HepG2 (cell line): Measurements from ENCODE around the gene CFAP69. TPM values are rescaled to one million over a fixed set of nuclear protein-coding genes. Genes with fewer than 3 reads are reported as not detected.

Source experiments
- DMAP1 ChIP-seq: IDR thresholded peaks from 2 replicates; pipeline ENCODE4 v1.6.1; 2016
- ESRRA ChIP-seq: sonication (generic); formaldehyde crosslinking; IDR thresholded peaks from 2 replicates; pipeline ENCODE4 v1.5.1; 2020; ENCODE audit warnings: mild to moderate bottlenecking, low read depth, missing genetic modification reagents
- EZH2 ChIP-seq: conservative IDR thresholded peaks from 2 replicates; pipeline ENCODE4 v1.6.1; 2012; ENCODE audit warnings: mild to moderate bottlenecking, low read depth, low read length, moderate library complexity
- HDAC1 ChIP-seq: sonication (generic); formaldehyde crosslinking; IDR thresholded peaks from 2 replicates; pipeline ENCODE4 v1.5.1; 2020; ENCODE audit warnings: mild to moderate bottlenecking, missing genetic modification reagents
- HNF4G ChIP-seq, 2 experiments: sonication (generic) in 1 of 2; formaldehyde crosslinking in 1 of 2; IDR thresholded peaks; 2 replicates each; pipeline versions ENCODE4 v1.4.0 to v1.6.1; 2011 to 2020; ENCODE audit warnings: borderline replicate concordance in 2 of 2, low read depth in 2 of 2, mild to moderate bottlenecking in 2 of 2, low read length in 1 of 2, missing genetic modification reagents in 1 of 2, moderate library complexity in 1 of 2
- KLF11 ChIP-seq: IDR thresholded peaks from 2 replicates; pipeline ENCODE4 v1.6.1; 2016; ENCODE audit warnings: missing compliant biosample characterization
- NKX3-1 ChIP-seq: sonication (generic); formaldehyde crosslinking; IDR thresholded peaks from 2 replicates; pipeline ENCODE4 v1.5.0; 2020; ENCODE audit warnings: missing genetic modification reagents
- SNAPC2 ChIP-seq: sonication (generic); formaldehyde crosslinking; IDR thresholded peaks from 2 replicates; pipeline ENCODE4 v1.8.1; 2022; ENCODE audit warnings: mild to moderate bottlenecking, missing genetic modification reagents
- TBP ChIP-seq: sonication (generic); formaldehyde crosslinking; IDR thresholded peaks from 2 replicates; pipeline ENCODE4 v1.5.0; 2020; ENCODE audit warnings: missing genetic modification reagents
- TCF7 ChIP-seq: sonication (generic); IDR thresholded peaks from 2 replicates; pipeline ENCODE4 v1.6.1; 2016; ENCODE audit warnings: antibody characterized with exemption, low read depth
- ZBTB7A ChIP-seq: sonication (generic); formaldehyde crosslinking; IDR thresholded peaks from 2 replicates; pipeline ENCODE4 v1.8.0; 2022; ENCODE audit warnings: mild to moderate bottlenecking, missing genetic modification reagents
- ZNF510 ChIP-seq: sonication (generic); formaldehyde crosslinking; IDR thresholded peaks from 2 replicates; pipeline ENCODE4 v1.4.0; 2020; ENCODE audit warnings: low read depth, mild to moderate bottlenecking, missing genetic modification reagents
- ZNF549 ChIP-seq: sonication (generic); formaldehyde crosslinking; IDR thresholded peaks from 2 replicates; pipeline ENCODE4 v1.5.0; 2020; ENCODE audit warnings: missing genetic modification reagents
- polyA plus RNA-seq, 8 experiments: library from polyadenylated mRNA; depleted of rRNA in 3 of 8; stranded (reverse) in 7 of 8; unstranded in 1 of 8; fragments of >200 nt; fragmentation: Illumina TruSeq in 4 of 8; extraction: Trizol in 4 of 8; gene quantifications; 2 replicates each; pipeline versions ENCODE4 v1.2.1 to v1.2.3, GENCODE V29; 2011 to 2016; ENCODE audit warnings: low read depth in 4 of 8, missing spikeins in 1 of 8, mixed read lengths in 1 of 8; ENCODE audit not compliant: insufficient read depth in 1 of 8
- total RNA-seq, 5 experiments: library from RNA; depleted of rRNA; stranded (reverse); fragments of >200 nt; fragmentation: Illumina TruSeq; extraction: Trizol; gene quantifications; 2 replicates each; pipeline ENCODE4 v1.2.3, GENCODE V29; 2016; ENCODE audit warnings: low read depth in 1 of 5
- TF ChIP-seq, protein P1 (sequence below): IDR thresholded peaks from 2 replicates; pipeline ENCODE4 v1.6.1; 2012; ENCODE audit warnings: inconsistent platforms
- TF ChIP-seq, protein P2 (sequence below): sonication (generic); formaldehyde crosslinking; IDR thresholded peaks from 2 replicates; pipeline ENCODE4 v1.5.0; 2020; ENCODE audit warnings: mild to moderate bottlenecking, missing genetic modification reagents, borderline replicate concordance
- TF ChIP-seq, protein P3 (sequence below): sonication (generic); formaldehyde crosslinking; IDR thresholded peaks from 2 replicates; pipeline ENCODE4 v1.5.0; 2020; ENCODE audit warnings: mild to moderate bottlenecking, missing genetic modification reagents
- TF ChIP-seq, protein P4 (sequence below): sonication (generic); formaldehyde crosslinking; IDR thresholded peaks from 2 replicates; pipeline ENCODE4 v1.4.0; 2020; ENCODE audit warnings: missing genetic modification reagents
- TF ChIP-seq, protein P5 (sequence below): IDR thresholded peaks from 2 replicates; pipeline ENCODE4 v1.6.1; 2018; ENCODE audit warnings: missing genetic modification reagents

Gene CFAP69
- total and polyA plus RNA-seq, 2 of the 13 experiments (the other 11 are each of a cell fraction or from before 2014, with no cell fraction given) = 2.2 to 4.0 TPM

- TF ChIP-seq, protein P1, sequence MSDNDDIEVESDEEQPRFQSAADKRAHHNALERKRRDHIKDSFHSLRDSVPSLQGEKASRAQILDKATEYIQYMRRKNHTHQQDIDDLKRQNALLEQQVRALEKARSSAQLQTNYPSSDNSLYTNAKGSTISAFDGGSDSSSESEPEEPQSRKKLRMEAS = peak; percentile 91
- TF ChIP-seq ESRRA (CRISPR knock-in tag) = peak; percentile 60; the same call in 1 of the 2 replicates
- no peak for TF ChIP-seq HNF4G (IDR thresholded peaks at IDR 0.05; ENCODE audit: borderline replicate concordance, low read depth, low read length)
- peak; percentile 76; the same call in 1 of the 2 replicates for TF ChIP-seq HNF4G (CRISPR knock-in tag; IDR thresholded peaks at IDR 0.05; ENCODE audit: borderline replicate concordance, low read depth)
- TF ChIP-seq, protein P2, sequence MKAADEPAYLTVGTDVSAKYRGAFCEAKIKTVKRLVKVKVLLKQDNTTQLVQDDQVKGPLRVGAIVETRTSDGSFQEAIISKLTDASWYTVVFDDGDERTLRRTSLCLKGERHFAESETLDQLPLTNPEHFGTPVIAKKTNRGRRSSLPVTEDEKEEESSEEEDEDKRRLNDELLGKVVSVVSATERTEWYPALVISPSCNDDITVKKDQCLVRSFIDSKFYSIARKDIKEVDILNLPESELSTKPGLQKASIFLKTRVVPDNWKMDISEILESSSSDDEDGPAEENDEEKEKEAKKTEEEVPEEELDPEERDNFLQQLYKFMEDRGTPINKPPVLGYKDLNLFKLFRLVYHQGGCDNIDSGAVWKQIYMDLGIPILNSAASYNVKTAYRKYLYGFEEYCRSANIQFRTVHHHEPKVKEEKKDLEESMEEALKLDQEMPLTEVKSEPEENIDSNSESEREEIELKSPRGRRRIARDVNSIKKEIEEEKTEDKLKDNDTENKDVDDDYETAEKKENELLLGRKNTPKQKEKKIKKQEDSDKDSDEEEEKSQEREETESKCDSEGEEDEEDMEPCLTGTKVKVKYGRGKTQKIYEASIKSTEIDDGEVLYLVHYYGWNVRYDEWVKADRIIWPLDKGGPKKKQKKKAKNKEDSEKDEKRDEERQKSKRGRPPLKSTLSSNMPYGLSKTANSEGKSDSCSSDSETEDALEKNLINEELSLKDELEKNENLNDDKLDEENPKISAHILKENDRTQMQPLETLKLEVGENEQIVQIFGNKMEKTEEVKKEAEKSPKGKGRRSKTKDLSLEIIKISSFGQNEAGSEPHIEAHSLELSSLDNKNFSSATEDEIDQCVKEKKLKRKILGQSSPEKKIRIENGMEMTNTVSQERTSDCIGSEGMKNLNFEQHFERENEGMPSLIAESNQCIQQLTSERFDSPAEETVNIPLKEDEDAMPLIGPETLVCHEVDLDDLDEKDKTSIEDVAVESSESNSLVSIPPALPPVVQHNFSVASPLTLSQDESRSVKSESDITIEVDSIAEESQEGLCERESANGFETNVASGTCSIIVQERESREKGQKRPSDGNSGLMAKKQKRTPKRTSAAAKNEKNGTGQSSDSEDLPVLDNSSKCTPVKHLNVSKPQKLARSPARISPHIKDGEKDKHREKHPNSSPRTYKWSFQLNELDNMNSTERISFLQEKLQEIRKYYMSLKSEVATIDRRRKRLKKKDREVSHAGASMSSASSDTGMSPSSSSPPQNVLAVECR (CRISPR knock-in tag) = peak; percentile 99
- TF ChIP-seq ZNF549 (CRISPR knock-in tag) = no peak
- no peak for TF ChIP-seq TBP (CRISPR knock-in tag)
- TF ChIP-seq HDAC1 = peak; percentile 96
- no peak for TF ChIP-seq EZH2
- TF ChIP-seq, protein P3, sequence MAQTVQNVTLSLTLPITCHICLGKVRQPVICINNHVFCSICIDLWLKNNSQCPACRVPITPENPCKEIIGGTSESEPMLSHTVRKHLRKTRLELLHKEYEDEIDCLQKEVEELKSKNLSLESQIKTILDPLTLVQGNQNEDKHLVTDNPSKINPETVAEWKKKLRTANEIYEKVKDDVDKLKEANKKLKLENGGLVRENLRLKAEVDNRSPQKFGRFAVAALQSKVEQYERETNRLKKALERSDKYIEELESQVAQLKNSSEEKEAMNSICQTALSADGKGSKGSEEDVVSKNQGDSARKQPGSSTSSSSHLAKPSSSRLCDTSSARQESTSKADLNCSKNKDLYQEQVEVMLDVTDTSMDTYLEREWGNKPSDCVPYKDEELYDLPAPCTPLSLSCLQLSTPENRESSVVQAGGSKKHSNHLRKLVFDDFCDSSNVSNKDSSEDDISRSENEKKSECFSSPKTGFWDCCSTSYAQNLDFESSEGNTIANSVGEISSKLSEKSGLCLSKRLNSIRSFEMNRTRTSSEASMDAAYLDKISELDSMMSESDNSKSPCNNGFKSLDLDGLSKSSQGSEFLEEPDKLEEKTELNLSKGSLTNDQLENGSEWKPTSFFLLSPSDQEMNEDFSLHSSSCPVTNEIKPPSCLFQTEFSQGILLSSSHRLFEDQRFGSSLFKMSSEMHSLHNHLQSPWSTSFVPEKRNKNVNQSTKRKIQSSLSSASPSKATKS (CRISPR knock-in tag) = no peak
- peak; percentile 65; the same call in 1 of the 2 replicates for TF ChIP-seq ZNF510
- no peak for TF ChIP-seq TCF7
- no peak for TF ChIP-seq KLF11 (CRISPR knock-in tag)
- TF ChIP-seq NKX3-1 (CRISPR knock-in tag) = no peak
- TF ChIP-seq, protein P4, sequence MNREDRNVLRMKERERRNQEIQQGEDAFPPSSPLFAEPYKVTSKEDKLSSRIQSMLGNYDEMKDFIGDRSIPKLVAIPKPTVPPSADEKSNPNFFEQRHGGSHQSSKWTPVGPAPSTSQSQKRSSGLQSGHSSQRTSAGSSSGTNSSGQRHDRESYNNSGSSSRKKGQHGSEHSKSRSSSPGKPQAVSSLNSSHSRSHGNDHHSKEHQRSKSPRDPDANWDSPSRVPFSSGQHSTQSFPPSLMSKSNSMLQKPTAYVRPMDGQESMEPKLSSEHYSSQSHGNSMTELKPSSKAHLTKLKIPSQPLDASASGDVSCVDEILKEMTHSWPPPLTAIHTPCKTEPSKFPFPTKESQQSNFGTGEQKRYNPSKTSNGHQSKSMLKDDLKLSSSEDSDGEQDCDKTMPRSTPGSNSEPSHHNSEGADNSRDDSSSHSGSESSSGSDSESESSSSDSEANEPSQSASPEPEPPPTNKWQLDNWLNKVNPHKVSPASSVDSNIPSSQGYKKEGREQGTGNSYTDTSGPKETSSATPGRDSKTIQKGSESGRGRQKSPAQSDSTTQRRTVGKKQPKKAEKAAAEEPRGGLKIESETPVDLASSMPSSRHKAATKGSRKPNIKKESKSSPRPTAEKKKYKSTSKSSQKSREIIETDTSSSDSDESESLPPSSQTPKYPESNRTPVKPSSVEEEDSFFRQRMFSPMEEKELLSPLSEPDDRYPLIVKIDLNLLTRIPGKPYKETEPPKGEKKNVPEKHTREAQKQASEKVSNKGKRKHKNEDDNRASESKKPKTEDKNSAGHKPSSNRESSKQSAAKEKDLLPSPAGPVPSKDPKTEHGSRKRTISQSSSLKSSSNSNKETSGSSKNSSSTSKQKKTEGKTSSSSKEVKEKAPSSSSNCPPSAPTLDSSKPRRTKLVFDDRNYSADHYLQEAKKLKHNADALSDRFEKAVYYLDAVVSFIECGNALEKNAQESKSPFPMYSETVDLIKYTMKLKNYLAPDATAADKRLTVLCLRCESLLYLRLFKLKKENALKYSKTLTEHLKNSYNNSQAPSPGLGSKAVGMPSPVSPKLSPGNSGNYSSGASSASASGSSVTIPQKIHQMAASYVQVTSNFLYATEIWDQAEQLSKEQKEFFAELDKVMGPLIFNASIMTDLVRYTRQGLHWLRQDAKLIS = no peak
- peak; percentile 73; the same call in 1 of the 2 replicates for TF ChIP-seq SNAPC2 (CRISPR knock-in tag)
- TF ChIP-seq DMAP1 (CRISPR knock-in tag) = peak; percentile 94
- TF ChIP-seq, protein P5, sequence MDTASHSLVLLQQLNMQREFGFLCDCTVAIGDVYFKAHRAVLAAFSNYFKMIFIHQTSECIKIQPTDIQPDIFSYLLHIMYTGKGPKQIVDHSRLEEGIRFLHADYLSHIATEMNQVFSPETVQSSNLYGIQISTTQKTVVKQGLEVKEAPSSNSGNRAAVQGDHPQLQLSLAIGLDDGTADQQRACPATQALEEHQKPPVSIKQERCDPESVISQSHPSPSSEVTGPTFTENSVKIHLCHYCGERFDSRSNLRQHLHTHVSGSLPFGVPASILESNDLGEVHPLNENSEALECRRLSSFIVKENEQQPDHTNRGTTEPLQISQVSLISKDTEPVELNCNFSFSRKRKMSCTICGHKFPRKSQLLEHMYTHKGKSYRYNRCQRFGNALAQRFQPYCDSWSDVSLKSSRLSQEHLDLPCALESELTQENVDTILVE = peak; percentile 59; the same call in 1 of the 2 replicates
- no peak for TF ChIP-seq ZBTB7A (CRISPR knock-in tag)
Observed at GRCh38 chr7:90346336-90347125, 101.6 kb downstream of the CFAP69 start, which contains the start of gene GTPBP10 (continued).
